Neutrophil (primary cell): Measurements from ENCODE around the gene ANKH.
A peak's percentile ranks its signal among the peaks of the same experiment; 100 is the strongest.

ENCODE experiments used
- H3K27ac ChIP-seq: fragments of 200-600 bp; sonication (generic); 2 replicates; pipeline ENCODE4 v1.5.1; 2016; ENCODE audit warnings: mild to moderate bottlenecking, moderate library complexity
- H3K27me3 ChIP-seq: fragments of 200-600 bp; sonication (generic); 2 replicates; pipeline ENCODE4 v1.6.0; 2016; ENCODE audit warnings: mild to moderate bottlenecking
- H3K36me3 ChIP-seq: fragments of 200-600 bp; sonication (generic); 2 replicates; pipeline ENCODE4 v1.5.1; 2017
- H3K4me1 ChIP-seq, 2 experiments: fragments of 200-600 bp in 1 of 2; sonication (generic) in 1 of 2; 1 replicate in 1 of 2; 2 replicates in 1 of 2; pipeline versions ENCODE4 v1.5.1 to v1.6.1; 2013 to 2016; ENCODE audit warnings: low read depth in 1 of 2, low read length in 1 of 2, mild to moderate bottlenecking in 1 of 2, moderate library complexity in 1 of 2; ENCODE audit not compliant: control insufficient read depth in 1 of 2, insufficient read depth in 1 of 2
- H3K4me3 ChIP-seq, 2 experiments: fragments of 200-600 bp in 1 of 2; sonication (generic) in 1 of 2; 1 replicate in 1 of 2; 2 replicates in 1 of 2; pipeline ENCODE4 v1.5.1; 2013 to 2016; ENCODE audit warnings: low read depth in 1 of 2, low read length in 1 of 2, mild to moderate bottlenecking in 1 of 2, moderate library complexity in 1 of 2
- H3K9me3 ChIP-seq: fragments of 200-600 bp; sonication (generic); 2 replicates; pipeline ENCODE4 v1.5.1; 2016
- TF ChIP-seq, protein P1 (sequence below): fragments of 200-600 bp; sonication (generic); IDR thresholded peaks from 2 replicates; pipeline ENCODE4 v1.5.1; 2016; ENCODE audit warnings: antibody characterized with exemption

ANKH gene

GRCh38 chr5:14663734-14664269 is 207.8 kb downstream of the ANKH start:
- peaks cover 31 to 34% of the 10 kb centered on the region in 2 experiments for H3K4me1 ChIP-seq
- H3K36me3 ChIP-seq, result peaks cover 4% of the 10 kb centered on the region
- TF ChIP-seq, protein P1, sequence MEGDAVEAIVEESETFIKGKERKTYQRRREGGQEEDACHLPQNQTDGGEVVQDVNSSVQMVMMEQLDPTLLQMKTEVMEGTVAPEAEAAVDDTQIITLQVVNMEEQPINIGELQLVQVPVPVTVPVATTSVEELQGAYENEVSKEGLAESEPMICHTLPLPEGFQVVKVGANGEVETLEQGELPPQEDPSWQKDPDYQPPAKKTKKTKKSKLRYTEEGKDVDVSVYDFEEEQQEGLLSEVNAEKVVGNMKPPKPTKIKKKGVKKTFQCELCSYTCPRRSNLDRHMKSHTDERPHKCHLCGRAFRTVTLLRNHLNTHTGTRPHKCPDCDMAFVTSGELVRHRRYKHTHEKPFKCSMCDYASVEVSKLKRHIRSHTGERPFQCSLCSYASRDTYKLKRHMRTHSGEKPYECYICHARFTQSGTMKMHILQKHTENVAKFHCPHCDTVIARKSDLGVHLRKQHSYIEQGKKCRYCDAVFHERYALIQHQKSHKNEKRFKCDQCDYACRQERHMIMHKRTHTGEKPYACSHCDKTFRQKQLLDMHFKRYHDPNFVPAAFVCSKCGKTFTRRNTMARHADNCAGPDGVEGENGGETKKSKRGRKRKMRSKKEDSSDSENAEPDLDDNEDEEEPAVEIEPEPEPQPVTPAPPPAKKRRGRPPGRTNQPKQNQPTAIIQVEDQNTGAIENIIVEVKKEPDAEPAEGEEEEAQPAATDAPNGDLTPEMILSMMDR, result no peak
- peak overlapping the region; percentile 97 for H3K27ac ChIP-seq
- no peaks in the 10 kb centered on the region for H3K27me3 ChIP-seq
- H3K9me3 ChIP-seq, result no peaks in the 10 kb centered on the region
- peak overlapping the region; percentile 76 to 89 for H3K4me3 ChIP-seq

DNA sequence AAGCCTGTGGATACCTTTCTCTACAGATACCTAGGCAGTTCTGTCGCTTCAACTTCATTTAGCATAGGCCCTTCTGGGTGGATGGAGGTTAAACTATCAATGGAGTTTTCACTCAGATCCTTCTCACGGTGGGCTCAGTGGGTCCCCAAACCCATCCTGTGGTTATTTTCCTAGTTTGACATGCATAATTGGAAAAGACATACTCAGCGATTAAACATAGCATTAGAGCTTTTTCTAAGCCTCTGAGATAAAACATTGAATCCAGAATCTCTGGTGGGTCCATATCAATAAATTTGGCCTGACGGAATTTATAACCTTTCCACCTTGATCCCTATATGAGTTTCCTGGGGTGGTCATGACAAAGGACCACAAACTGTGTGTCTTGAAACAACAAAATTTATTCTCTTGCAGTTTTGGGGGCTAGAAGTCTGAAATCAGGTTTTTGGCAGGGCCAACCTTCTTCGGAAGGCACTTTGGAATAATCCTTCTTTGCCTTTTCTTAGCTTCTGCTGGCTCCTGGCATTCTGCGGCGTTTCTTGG is 208.8 kb downstream of the ANKH start:
- H3K4me1 ChIP-seq, result peaks cover 31 to 34% of the 10 kb centered on the region in 2 experiments

DNA sequence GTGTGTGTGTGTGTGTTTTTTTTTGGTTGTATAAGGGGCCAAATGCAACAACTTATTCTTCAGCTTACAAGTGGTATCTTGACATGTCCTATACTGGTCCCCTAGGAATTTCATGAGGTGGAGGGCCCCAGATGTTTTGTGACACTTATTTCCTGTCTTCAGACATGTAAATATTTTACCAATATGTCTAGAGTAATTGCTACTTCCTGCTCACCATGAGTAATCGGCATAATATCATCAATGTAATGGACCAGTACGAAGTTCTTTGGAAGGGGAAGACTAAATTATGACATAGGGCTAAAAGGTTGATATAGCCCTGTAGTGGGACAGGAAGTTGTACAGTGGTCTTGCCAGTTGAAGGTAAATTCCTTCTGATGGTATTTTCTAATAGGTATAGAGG is 210.7 kb downstream of the ANKH start:
- no peak overlapping the region for H3K4me3 ChIP-seq
- peaks cover 20 to 22% of the 10 kb centered on the region in 2 experiments for H3K4me1 ChIP-seq
- H3K36me3 ChIP-seq, result no peaks in the 10 kb centered on the region
- H3K27ac ChIP-seq, result no peak overlapping the region
- no peaks in the 10 kb centered on the region for H3K27me3 ChIP-seq
- no peaks in the 10 kb centered on the region for H3K9me3 ChIP-seq
- TF ChIP-seq, protein P1, result no peak

More for the DNA sequence above, 208.8 kb downstream of the ANKH start:
- Histone ChIP-seq H3K4me3 (no peak overlapping the region), H3K27me3 (no peaks in the 10 kb centered on the region), H3K27ac (no peak overlapping the region), H3K36me3 (no peaks in the 10 kb centered on the region), H3K9me3 (no peaks in the 10 kb centered on the region)
- TF ChIP-seq, protein P1, result no peak

GRCh38 chr5:14659821-14660607 is 211.6 kb downstream of the ANKH start:
- Histone ChIP-seq H3K4me1 (peaks cover 11 to 14% of the 10 kb centered on the region in 2 experiments), H3K27me3 (no peaks in the 10 kb centered on the region), H3K27ac (no peak overlapping the region)

DNA sequence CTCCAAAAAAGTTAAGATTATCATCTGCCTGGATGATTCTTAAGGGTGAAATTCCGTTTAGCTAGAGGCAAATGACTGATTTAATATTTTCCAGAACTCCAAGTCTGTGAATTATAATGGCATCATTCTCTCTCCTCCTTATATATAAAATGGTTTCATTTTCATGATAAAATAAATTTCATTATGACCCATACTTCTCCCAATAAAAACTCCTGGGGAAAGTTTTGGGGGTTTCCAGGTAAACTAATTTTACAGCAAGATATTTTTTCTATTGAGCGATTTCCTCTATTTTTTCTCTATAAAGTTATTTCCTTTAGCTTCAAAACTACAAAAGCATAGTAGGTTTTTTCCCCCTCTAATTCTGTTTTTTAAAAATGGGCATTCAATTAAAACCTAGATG is 214.7 kb downstream of the ANKH start:
- no peaks in the 10 kb centered on the region for H3K4me1 ChIP-seq
- no peaks in the 10 kb centered on the region for H3K36me3 ChIP-seq
- TF ChIP-seq, protein P1, result no peak

More at GRCh38 chr5:14659821-14660607, 211.6 kb downstream of the ANKH start:
- no peaks in the 10 kb centered on the region for H3K9me3 ChIP-seq
- TF ChIP-seq, protein P1, result no peak
- no peaks in the 10 kb centered on the region for H3K36me3 ChIP-seq
- no peak overlapping the region for H3K4me3 ChIP-seq

More for the DNA sequence above, 214.7 kb downstream of the ANKH start:
- Histone ChIP-seq H3K27ac (no peak overlapping the region), H3K27me3 (peaks cover 21% of the 10 kb centered on the region), H3K9me3 (no peaks in the 10 kb centered on the region), H3K4me3 (no peak overlapping the region)
